Neural cell (in vitro differentiated cells): Measurements from ENCODE around the gene SPRYD3. TPM values are rescaled to one million over a fixed set of nuclear protein-coding genes. Genes with fewer than 3 reads are reported as not detected.

Experiments
- H2AFZ ChIP-seq: fragments of 200-600, 300-800 bp; sonication (generic), shearing (Covaris generic); 2 replicates; pipeline ENCODE4 v1.6.0; 2014; ENCODE audit warnings: low read depth, mild to moderate bottlenecking, antibody characterized with exemption, low read length, moderate library complexity
- H3F3A ChIP-seq: fragments of 200-600 bp; shearing (Covaris generic); 2 replicates; pipeline ENCODE4 v1.6.1; 2016; ENCODE audit warnings: mild to moderate bottlenecking, moderate library complexity, mixed read lengths, antibody characterized with exemption, low read length; ENCODE audit not compliant: insufficient read depth, poor library complexity, severe bottlenecking
- H3K27ac ChIP-seq: fragments of 200-600, 300-800 bp; sonication (generic), shearing (Covaris generic); 2 replicates; pipeline ENCODE4 v1.5.1; 2014; ENCODE audit warnings: mild to moderate bottlenecking, low read length, moderate library complexity
- H3K27me3 ChIP-seq: fragments of 300-800, 200-600 bp; sonication (generic), shearing (Covaris generic); 2 replicates; pipeline ENCODE4 v1.6.0; 2014; ENCODE audit warnings: mild to moderate bottlenecking, low read depth, low read length, moderate library complexity; ENCODE audit not compliant: insufficient read depth
- H3K36me3 ChIP-seq: fragments of 300-800, 200-600 bp; sonication (generic), shearing (Covaris generic); 2 replicates; pipeline ENCODE4 v1.5.1; 2014; ENCODE audit warnings: mild to moderate bottlenecking, antibody characterized with exemption, low read length, moderate library complexity; ENCODE audit not compliant: insufficient read depth
- H3K4me2 ChIP-seq: fragments of 300-800, 200-600 bp; sonication (generic), shearing (Covaris generic); 2 replicates; pipeline ENCODE4 v1.6.0; 2014; ENCODE audit warnings: mild to moderate bottlenecking, low read length
- H3K4me3 ChIP-seq: fragments of 300-800, 200-600 bp; sonication (generic), shearing (Covaris generic); 2 replicates; pipeline ENCODE4 v1.5.1; 2014; ENCODE audit warnings: mild to moderate bottlenecking, low read length, moderate library complexity
- H3K79me2 ChIP-seq: fragments of 200-600 bp; shearing (Covaris generic); replicated peaks from 2 replicates; pipeline ENCODE4 v1.6.0; 2014; ENCODE audit warnings: mild to moderate bottlenecking, low read length, moderate library complexity; ENCODE audit not compliant: insufficient read depth
- H3K9ac ChIP-seq: fragments of 300-800, 200-600 bp; sonication (generic), shearing (Covaris generic); 2 replicates; pipeline ENCODE4 v1.6.1; 2016; ENCODE audit warnings: mild to moderate bottlenecking, low read length, mixed read lengths
- H3K9me2 ChIP-seq: fragments of 200-600 bp; shearing (Covaris generic); 2 replicates; pipeline ENCODE4 v1.6.1; 2016; ENCODE audit warnings: mild to moderate bottlenecking, low read length, mixed read lengths; ENCODE audit not compliant: insufficient read depth
- H3K9me3 ChIP-seq: fragments of 200-600, 300-800 bp; sonication (generic), shearing (Covaris generic); 2 replicates; pipeline ENCODE4 v1.6.1; 2016; ENCODE audit warnings: mild to moderate bottlenecking, mixed run types, low read length, moderate library complexity, mixed read lengths
- H4K20me1 ChIP-seq: fragments of 200-600 bp; shearing (Covaris generic); 2 replicates; pipeline ENCODE4 v1.6.1; 2016; ENCODE audit warnings: mild to moderate bottlenecking, mixed run types; ENCODE audit not compliant: insufficient read depth
- CTCF ChIP-seq: fragments of 450-650 bp; IDR thresholded peaks from 2 replicates; pipeline ENCODE4 v1.5.1; 2014; ENCODE audit warnings: antibody characterized with exemption, mild to moderate bottlenecking, moderate library complexity; ENCODE audit not compliant: poor library complexity, severe bottlenecking
- EP300 ChIP-seq: fragments of 450-650 bp; conservative IDR thresholded peaks from 2 replicates; pipeline ENCODE4 v1.6.1; 2014; ENCODE audit warnings: antibody characterized with exemption, mild to moderate bottlenecking, moderate library complexity; ENCODE audit not compliant: poor library complexity, severe bottlenecking
- EZH2 ChIP-seq: fragments of 200-600, 300-800 bp; shearing (Covaris generic), sonication (generic); IDR thresholded peaks from 2 replicates; pipeline ENCODE4 v1.6.1; 2014; ENCODE audit warnings: antibody characterized with exemption, low read length, borderline replicate concordance, mild to moderate bottlenecking; ENCODE audit not compliant: insufficient read depth, poor library complexity, severe bottlenecking
- MXI1 ChIP-seq: fragments of 450-650 bp; conservative IDR thresholded peaks from 2 replicates; pipeline ENCODE4 v1.6.1; 2014; ENCODE audit warnings: antibody characterized with exemption, mild to moderate bottlenecking; ENCODE audit not compliant: poor library complexity, severe bottlenecking
- POLR2AphosphoS5 ChIP-seq: IDR thresholded peaks from 2 replicates; pipeline ENCODE4 v1.6.1; 2012
- RAD21 ChIP-seq: fragments of 450-650 bp; conservative IDR thresholded peaks from 2 replicates; pipeline ENCODE4 v1.6.1; 2014; ENCODE audit warnings: antibody characterized with exemption, mild to moderate bottlenecking, moderate library complexity
- SMC3 ChIP-seq: fragments of 450-650 bp; conservative IDR thresholded peaks from 2 replicates; pipeline ENCODE4 v1.6.1; 2014; ENCODE audit warnings: antibody characterized with exemption, mild to moderate bottlenecking, moderate library complexity; ENCODE audit not compliant: poor library complexity
- TAF1 ChIP-seq: IDR thresholded peaks from 2 replicates; pipeline ENCODE4 v1.6.1; 2012; ENCODE audit warnings: low read depth
- polyA plus RNA-seq: library from polyadenylated mRNA; depleted of rRNA; stranded (reverse); fragments of >200 nt; gene quantifications from 2 replicates; pipeline ENCODE4 v1.2.3, GENCODE V29; 2014
- TF ChIP-seq, protein P1 (sequence below): IDR thresholded peaks from 2 replicates; pipeline ENCODE4 v1.6.1; 2012; ENCODE audit warnings: borderline replicate concordance

The SPRYD3 gene
- polyA plus RNA-seq, 1 donor from 2014 or later: 20.8 TPM

DNA sequence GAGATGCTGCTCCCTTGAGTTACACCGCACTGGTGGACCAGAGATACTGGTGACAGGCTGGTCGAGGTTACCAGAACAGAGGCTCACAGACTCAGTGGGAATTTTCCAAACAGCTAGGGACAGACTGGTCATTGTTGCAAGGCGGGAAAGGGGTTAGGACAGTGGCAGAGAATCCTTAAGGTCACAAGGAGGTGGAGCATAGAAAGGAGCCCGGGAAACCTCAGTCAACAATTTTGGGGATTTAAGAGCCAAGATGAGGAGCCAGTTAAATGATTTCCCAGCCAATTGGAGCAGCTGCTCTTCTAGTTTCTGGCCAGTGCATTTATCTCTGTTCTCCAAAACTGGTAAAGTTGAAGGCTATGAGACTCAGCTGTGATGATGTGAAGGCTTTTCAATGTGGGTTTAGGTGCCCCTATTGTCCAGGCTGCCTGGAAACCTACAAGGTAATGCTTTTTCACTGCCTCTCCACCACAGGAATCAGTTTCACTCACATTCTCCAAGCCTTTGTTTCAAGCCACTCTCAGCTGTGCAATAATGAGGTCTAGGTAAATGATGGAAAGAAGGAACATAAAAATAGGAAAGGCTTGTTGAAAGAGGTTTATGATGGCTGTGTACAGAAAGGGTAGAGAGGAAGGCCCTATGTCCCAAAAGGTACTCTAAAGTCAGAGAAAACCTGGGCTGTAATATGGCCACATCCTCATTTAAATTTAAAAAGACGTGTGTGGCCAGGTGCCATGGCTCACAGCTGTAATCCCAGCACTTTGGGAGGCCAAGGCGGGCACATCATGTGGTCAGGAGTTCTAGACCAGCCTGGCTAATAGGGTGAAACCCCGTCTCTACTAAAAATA, 36.4 kb downstream of the SPRYD3 start:
- Histone ChIP-seq H4K20me1 (no peaks in the 10 kb centered on the region), H3K9ac (no peak overlapping the region), H3K4me3 (no peak overlapping the region), H3K27ac (no peak overlapping the region), H3K9me2 (no peaks in the 10 kb centered on the region), H3K27me3 (no peaks in the 10 kb centered on the region), H3K79me2 (no peaks in the 10 kb centered on the region), H3K9me3 (no peaks in the 10 kb centered on the region), H3K4me2 (no peak overlapping the region), H3K36me3 (peaks cover 3% of the 10 kb centered on the region), H2AFZ (no peak overlapping the region), H3F3A (peaks cover 3% of the 10 kb centered on the region)
- TF ChIP-seq EZH2: no peak
- TF ChIP-seq RAD21: no peak
- TF ChIP-seq TAF1: no peak
- TF ChIP-seq SMC3: no peak
- no peak for TF ChIP-seq POLR2AphosphoS5
- TF ChIP-seq, protein P1, sequence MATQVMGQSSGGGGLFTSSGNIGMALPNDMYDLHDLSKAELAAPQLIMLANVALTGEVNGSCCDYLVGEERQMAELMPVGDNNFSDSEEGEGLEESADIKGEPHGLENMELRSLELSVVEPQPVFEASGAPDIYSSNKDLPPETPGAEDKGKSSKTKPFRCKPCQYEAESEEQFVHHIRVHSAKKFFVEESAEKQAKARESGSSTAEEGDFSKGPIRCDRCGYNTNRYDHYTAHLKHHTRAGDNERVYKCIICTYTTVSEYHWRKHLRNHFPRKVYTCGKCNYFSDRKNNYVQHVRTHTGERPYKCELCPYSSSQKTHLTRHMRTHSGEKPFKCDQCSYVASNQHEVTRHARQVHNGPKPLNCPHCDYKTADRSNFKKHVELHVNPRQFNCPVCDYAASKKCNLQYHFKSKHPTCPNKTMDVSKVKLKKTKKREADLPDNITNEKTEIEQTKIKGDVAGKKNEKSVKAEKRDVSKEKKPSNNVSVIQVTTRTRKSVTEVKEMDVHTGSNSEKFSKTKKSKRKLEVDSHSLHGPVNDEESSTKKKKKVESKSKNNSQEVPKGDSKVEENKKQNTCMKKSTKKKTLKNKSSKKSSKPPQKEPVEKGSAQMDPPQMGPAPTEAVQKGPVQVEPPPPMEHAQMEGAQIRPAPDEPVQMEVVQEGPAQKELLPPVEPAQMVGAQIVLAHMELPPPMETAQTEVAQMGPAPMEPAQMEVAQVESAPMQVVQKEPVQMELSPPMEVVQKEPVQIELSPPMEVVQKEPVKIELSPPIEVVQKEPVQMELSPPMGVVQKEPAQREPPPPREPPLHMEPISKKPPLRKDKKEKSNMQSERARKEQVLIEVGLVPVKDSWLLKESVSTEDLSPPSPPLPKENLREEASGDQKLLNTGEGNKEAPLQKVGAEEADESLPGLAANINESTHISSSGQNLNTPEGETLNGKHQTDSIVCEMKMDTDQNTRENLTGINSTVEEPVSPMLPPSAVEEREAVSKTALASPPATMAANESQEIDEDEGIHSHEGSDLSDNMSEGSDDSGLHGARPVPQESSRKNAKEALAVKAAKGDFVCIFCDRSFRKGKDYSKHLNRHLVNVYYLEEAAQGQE: no peak
- TF ChIP-seq EP300: no peak
- no peak for TF ChIP-seq MXI1
- no peak for TF ChIP-seq CTCF

- H4K20me1 ChIP-seq: no peaks in the 10 kb centered on the region
- no peaks in the 10 kb centered on the region for H3K9me2 ChIP-seq
- H3K27me3 ChIP-seq: no peaks in the 10 kb centered on the region
- no peaks in the 10 kb centered on the region for H3K79me2 ChIP-seq
- H3K27ac ChIP-seq: peak overlapping the region; percentile 37
- peaks cover 3% of the 10 kb centered on the region for H3K36me3 ChIP-seq
- peak overlapping the region; percentile 16 for H3K9ac ChIP-seq
- peaks cover 3% of the 10 kb centered on the region for H3F3A ChIP-seq
- no peaks in the 10 kb centered on the region for H3K9me3 ChIP-seq
- no peak overlapping the region for H3K4me2 ChIP-seq
- TF ChIP-seq SMC3 (no peak), RAD21 (no peak), MXI1 (no peak), CTCF (no peak), EP300 (no peak), TAF1 (no peak), POLR2AphosphoS5 (no peak)
- TF ChIP-seq, protein P1: no peak
- no peak overlapping the region for H3K4me3 ChIP-seq
- no peak overlapping the region for H2AFZ ChIP-seq
Observed at GRCh38 chr12:53039851-53040250, 39.3 kb downstream of the SPRYD3 start.
